Osteoblast (primary cell): Measurements from ENCODE around the gene BCL11B. TPM values are rescaled to one million over a fixed set of nuclear protein-coding genes. Genes with fewer than 3 reads are reported as not detected.

Experiments used
- DNase-seq: peaks from one replicate; pipeline ENCODE4 v3.0.0; 2011; ENCODE audit warnings: low spot score, mixed read lengths; ENCODE audit not compliant: insufficient read length; ENCODE audit errors: missing footprints
- H2AFZ ChIP-seq: 2 replicates; pipeline ENCODE4 v1.6.0; 2011; ENCODE audit warnings: mild to moderate bottlenecking, low read length
- H3K27ac ChIP-seq: 2 replicates; pipeline ENCODE4 v1.5.1; 2011; ENCODE audit warnings: mild to moderate bottlenecking, low read depth, low read length, moderate library complexity
- H3K27me3 ChIP-seq: 2 replicates; pipeline ENCODE4 v1.6.0; 2012; ENCODE audit warnings: mild to moderate bottlenecking, control low read depth, inconsistent platforms, low read length, moderate library complexity; ENCODE audit not compliant: insufficient read depth
- H3K36me3 ChIP-seq: 2 replicates; pipeline ENCODE4 v1.5.1; 2011; ENCODE audit warnings: mild to moderate bottlenecking, low read length, control low read depth, moderate library complexity; ENCODE audit not compliant: insufficient read depth
- H3K4me1 ChIP-seq: 2 replicates; pipeline ENCODE4 v1.5.1; 2011; ENCODE audit warnings: mild to moderate bottlenecking, low read length, control low read depth, moderate library complexity; ENCODE audit not compliant: insufficient read depth
- H3K4me2 ChIP-seq: 2 replicates; pipeline ENCODE4 v1.6.0; 2011; ENCODE audit warnings: mild to moderate bottlenecking, low read length; ENCODE audit not compliant: insufficient read depth
- H3K4me3 ChIP-seq: fragments of 200-600 bp; sonication (generic); 3 replicates; pipeline ENCODE4 v1.5.1; 2012; ENCODE audit warnings: mild to moderate bottlenecking, low read length, inconsistent platforms; ENCODE audit not compliant: insufficient read depth
- H3K79me2 ChIP-seq: 2 replicates; pipeline ENCODE4 v1.6.0; 2012; ENCODE audit warnings: mild to moderate bottlenecking, low read length, control low read depth, inconsistent platforms; ENCODE audit not compliant: insufficient read depth
- H3K9me3 ChIP-seq: 2 replicates; pipeline ENCODE4 v1.5.1; 2011; ENCODE audit warnings: low read depth, low read length, control low read depth
- H4K20me1 ChIP-seq: 2 replicates; pipeline ENCODE4 v1.6.0; 2012; ENCODE audit warnings: mild to moderate bottlenecking, low read length, control low read depth; ENCODE audit not compliant: insufficient read depth
- total RNA-seq: library from RNA; depleted of rRNA; stranded (reverse); fragments of >200 nt; gene quantifications from 2 replicates; pipeline ENCODE4 v1.2.3, GENCODE V29; 2012
- TF ChIP-seq, protein P1 (sequence below): IDR thresholded peaks from 2 replicates; pipeline ENCODE4 v1.5.1; 2011; ENCODE audit warnings: mild to moderate bottlenecking, low read depth, low read length, moderate library complexity; ENCODE audit errors: extremely low read depth

BCL11B gene
- total RNA-seq, 1 donor = 0.36 TPM

DNA sequence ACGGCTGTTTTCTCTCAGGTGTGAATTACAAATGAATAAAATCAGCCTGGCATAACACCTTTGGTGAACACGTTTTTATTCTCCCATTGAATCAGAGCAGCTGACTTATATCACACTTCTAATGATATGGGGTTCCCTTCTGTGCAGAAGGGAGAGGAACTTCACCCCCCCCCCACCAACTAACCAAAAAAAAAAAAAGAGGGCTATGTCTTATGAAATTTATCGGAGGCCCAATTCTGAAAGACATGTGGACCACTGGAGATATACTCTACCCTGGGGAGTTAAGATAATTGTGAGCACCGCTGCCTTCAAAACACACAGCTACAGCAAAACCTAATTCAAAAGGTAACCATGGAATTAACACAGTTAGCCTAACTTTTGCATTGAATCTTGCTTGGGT is 4.6 kb downstream of the BCL11B start:
- Histone ChIP-seq H2AFZ (no peak overlapping the region), H3K9me3 (no peaks in the 10 kb centered on the region), H3K36me3 (no peaks in the 10 kb centered on the region), H3K79me2 (no peaks in the 10 kb centered on the region), H3K27me3 (peaks cover 37% of the 10 kb centered on the region), H4K20me1 (no peaks in the 10 kb centered on the region), H3K4me3 (no peak overlapping the region), H3K27ac (no peak overlapping the region), H3K4me2 (no peak overlapping the region), H3K4me1 (peaks cover 9% of the 10 kb centered on the region)
- peak; percentile 13 for DNase-seq
- TF ChIP-seq, protein P1, sequence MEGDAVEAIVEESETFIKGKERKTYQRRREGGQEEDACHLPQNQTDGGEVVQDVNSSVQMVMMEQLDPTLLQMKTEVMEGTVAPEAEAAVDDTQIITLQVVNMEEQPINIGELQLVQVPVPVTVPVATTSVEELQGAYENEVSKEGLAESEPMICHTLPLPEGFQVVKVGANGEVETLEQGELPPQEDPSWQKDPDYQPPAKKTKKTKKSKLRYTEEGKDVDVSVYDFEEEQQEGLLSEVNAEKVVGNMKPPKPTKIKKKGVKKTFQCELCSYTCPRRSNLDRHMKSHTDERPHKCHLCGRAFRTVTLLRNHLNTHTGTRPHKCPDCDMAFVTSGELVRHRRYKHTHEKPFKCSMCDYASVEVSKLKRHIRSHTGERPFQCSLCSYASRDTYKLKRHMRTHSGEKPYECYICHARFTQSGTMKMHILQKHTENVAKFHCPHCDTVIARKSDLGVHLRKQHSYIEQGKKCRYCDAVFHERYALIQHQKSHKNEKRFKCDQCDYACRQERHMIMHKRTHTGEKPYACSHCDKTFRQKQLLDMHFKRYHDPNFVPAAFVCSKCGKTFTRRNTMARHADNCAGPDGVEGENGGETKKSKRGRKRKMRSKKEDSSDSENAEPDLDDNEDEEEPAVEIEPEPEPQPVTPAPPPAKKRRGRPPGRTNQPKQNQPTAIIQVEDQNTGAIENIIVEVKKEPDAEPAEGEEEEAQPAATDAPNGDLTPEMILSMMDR = no peak

DNA sequence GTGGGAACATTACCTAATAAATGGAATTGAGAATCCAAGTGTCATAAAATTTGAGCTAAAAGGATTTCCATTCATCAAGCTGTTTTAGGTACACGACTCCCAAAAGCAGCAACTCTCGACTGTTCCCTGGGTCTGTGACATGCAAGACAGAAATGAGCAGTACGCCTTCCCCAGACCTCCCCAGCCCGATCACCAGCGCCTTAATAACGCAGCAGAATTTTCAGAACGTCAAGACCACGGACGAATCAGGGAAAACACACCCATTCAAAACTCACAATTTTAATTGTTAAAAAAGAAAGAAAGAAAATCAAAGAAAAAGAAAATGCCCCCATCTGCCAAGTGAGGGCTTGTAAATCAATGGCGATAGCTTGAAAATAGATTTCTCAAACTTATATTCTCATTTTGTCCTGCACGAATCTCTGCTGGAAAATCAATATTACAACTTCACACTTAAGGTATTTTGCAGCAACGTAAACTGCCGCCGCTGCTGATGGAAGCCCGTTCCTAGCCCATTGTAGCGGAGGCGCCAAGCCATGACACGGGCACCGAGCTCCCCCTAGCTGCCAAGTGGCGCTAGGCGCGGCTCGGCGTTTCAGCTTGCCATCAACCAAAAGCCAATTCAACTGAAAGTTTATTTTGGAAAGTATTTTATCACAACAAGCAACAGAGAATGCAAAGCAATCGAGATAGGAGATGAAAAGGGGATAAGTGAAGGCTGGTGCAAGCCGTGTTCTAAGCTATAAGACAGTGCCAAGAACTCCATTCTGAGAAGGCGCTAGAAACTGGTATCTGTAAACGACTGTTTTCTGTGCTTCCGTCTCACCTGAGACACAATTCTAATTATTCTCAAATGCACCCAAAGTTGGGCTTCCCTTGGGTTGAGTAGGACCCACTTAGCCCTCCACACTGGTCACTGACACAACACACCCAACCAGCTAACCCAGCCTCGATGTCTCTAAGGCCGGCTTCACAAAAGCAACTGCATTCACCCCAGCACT is 5.5 kb downstream of the BCL11B start:
- TF ChIP-seq, protein P1 = peak; percentile 99
- Histone ChIP-seq H3K4me2 (peak overlapping the region; percentile 78), H3K27me3 (peaks cover 34% of the 10 kb centered on the region), H3K27ac (no peak overlapping the region), H4K20me1 (no peaks in the 10 kb centered on the region), H3K36me3 (no peaks in the 10 kb centered on the region), H3K4me3 (peak overlapping the region; percentile 42), H3K79me2 (no peaks in the 10 kb centered on the region), H3K4me1 (peaks cover 1% of the 10 kb centered on the region), H2AFZ (no peak overlapping the region), H3K9me3 (no peaks in the 10 kb centered on the region)
- peak; percentile 97 for DNase-seq

DNA sequence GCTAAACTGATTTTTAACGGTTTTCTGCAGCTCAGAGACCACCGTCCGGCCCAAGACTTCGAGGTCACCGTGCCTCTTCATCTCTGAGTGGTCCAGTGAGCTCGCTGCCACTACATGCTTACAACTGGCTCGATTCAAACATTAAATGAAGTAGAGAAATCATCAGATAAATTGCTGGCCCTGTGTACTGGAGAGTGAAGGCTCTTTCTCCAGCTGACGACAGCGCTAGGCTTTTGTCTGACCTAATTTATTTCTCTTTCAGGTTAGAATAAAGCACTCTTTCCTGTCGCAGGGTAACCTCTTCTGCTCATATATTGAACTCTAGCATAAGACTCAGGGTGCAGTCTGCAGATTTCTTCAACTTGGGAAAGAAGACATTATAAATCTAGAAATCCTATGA is 6.4 kb downstream of the BCL11B start:
- H3K79me2 ChIP-seq = no peaks in the 10 kb centered on the region
- peaks cover 25% of the 10 kb centered on the region for H3K27me3 ChIP-seq
- H4K20me1 ChIP-seq = no peaks in the 10 kb centered on the region
- H3K4me3 ChIP-seq = no peak overlapping the region
- peak; percentile 81 for DNase-seq
- no peaks in the 10 kb centered on the region for H3K4me1 ChIP-seq
- TF ChIP-seq, protein P1 = no peak
- H3K36me3 ChIP-seq = no peaks in the 10 kb centered on the region
- no peak overlapping the region for H2AFZ ChIP-seq
- no peaks in the 10 kb centered on the region for H3K9me3 ChIP-seq
- no peak overlapping the region for H3K4me2 ChIP-seq
- H3K27ac ChIP-seq = no peak overlapping the region
